IPS-18c (cell line): Measurements from ENCODE around the gene PPIB.

Source experiments
- H3K4me3 ChIP-seq: 2 replicates; pipeline ENCODE4 v1.7.0; 2013; ENCODE audit warnings: low read depth, mild to moderate bottlenecking, low read length, moderate library complexity; ENCODE audit not compliant: insufficient read depth
- H3K9me3 ChIP-seq: one replicate; pipeline ENCODE4 v1.6.1; 2013; ENCODE audit warnings: mild to moderate bottlenecking, low read length, moderate library complexity; ENCODE audit not compliant: control insufficient read depth, insufficient read depth

PPIB gene

GRCh38 chr15:64146885-64147681 is 15.7 kb downstream of the PPIB start:
- Histone ChIP-seq H3K4me3 (no peak overlapping the region), H3K9me3 (no peaks in the 10 kb centered on the region)

- no peak overlapping the region for H3K4me3 ChIP-seq
- no peaks in the 10 kb centered on the region for H3K9me3 ChIP-seq
Observed at GRCh38 chr15:64146520-64146884, 16.3 kb downstream of the PPIB start.

GRCh38 chr15:64146041-64146440 is 16.8 kb downstream of the PPIB start:
- no peak overlapping the region for H3K4me3 ChIP-seq
- no peaks in the 10 kb centered on the region for H3K9me3 ChIP-seq

GRCh38 chr15:64144565-64145281 is 18.1 kb downstream of the PPIB start:
- Histone ChIP-seq H3K4me3 (no peak overlapping the region), H3K9me3 (no peaks in the 10 kb centered on the region)

DNA sequence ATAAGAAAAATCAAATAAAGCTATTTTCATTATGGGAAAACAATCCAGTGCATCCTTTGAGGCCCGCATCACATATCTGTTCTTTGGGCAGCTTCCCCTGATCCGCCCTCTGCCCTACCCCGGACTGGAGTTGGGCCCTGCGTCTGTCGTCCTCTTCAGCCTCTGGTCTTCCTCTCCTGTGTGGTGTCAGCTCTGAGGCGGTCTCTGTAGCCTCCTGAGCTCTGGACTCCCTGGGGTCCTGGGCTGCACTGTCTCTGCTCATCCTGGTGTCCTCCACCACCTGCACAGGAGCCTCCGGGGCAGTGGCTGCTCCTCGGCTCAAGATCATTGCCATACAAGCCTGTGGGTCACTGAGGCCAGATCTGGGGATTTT is 18.6 kb downstream of the PPIB start:
- Histone ChIP-seq H3K4me3 (no peak overlapping the region), H3K9me3 (no peaks in the 10 kb centered on the region)

- Histone ChIP-seq H3K9me3 (no peaks in the 10 kb centered on the region), H3K4me3 (no peak overlapping the region)
Observed at GRCh38 chr15:64143276-64143675, 19.5 kb downstream of the PPIB start.

DNA sequence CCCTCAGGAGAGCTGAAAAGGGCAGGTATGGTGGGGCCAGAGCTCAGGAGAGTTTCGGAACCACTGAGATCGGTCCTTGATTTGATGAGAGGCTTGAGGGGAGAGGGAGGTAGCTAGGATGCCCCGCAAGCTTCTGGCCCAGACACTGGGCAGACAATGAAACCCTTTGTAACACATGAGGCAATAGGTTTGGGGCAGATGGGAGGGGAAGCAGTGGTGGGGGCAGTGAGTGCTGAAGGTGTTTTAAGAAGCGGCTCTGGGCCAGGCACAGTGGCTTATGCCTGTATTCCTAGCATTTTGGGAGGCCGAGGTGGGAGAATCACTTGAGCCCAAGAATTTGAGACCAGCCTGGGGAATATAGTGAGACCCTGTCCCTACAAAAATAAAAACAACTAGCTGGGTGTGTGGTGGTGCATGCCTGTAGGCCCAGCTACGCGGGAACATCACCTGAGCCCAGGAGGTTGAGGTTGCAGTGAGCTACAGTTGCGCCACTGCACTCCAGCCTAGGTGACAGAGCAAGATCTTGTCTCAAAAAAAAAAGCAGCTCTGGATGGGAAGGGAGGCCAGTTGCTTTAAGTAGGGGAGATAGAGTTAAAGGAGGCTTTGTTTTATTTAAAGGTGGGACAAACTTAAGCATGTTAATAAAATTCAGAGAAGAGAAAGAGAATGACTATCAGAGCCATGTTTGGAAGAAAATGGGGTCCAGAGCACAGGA is 20.9 kb downstream of the PPIB start:
- Histone ChIP-seq H3K4me3 (no peak overlapping the region), H3K9me3 (no peaks in the 10 kb centered on the region)

DNA sequence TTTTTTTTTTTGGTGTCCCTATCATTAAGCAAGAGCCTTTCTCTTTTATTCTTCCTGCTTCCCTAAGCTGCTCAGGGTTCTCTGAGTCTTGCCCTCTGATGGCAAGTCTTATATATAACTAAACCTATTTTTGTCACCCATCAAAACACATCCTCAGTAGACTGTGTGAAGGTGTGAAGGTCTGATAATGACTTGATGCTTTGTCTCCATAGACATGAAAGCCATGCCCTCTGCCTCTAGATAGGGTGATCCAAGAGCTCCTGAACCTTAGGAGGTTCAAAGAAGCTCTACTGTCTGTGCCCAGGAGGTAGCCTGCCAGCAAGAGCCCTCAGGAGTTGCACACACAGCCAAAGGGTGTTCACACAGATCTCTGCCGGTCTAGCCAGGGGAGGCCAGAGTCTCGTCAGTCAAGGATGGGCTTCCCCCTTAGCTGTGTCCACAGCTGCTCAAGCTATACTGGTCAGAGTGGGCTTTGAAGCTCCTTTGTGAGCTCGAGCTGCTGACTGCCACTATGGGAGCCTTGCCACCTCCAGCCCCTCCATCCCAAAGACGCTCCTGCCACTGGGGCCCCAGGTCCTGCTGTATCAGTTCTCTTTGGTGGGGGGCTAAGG is 24.4 kb downstream of the PPIB start:
- H3K4me3 ChIP-seq = no peak overlapping the region
- H3K9me3 ChIP-seq = no peaks in the 10 kb centered on the region

GRCh38 chr15:64137226-64137833 is 25.5 kb downstream of the PPIB start:
- Histone ChIP-seq H3K9me3 (no peaks in the 10 kb centered on the region), H3K4me3 (no peak overlapping the region; the same call in 1 of the 2 replicates)

GRCh38 chr15:64136347-64136746 is 26.5 kb downstream of the PPIB start:
- Histone ChIP-seq H3K9me3 (no peaks in the 10 kb centered on the region), H3K4me3 (no peak overlapping the region)

- Histone ChIP-seq H3K4me3 (no peak overlapping the region), H3K9me3 (no peaks in the 10 kb centered on the region)
Observed at GRCh38 chr15:64134345-64134829, 28.4 kb downstream of the PPIB start.

GRCh38 chr15:64133623-64134344 is 29.0 kb downstream of the PPIB start:
- H3K9me3 ChIP-seq = no peaks in the 10 kb centered on the region
- no peak overlapping the region for H3K4me3 ChIP-seq

DNA sequence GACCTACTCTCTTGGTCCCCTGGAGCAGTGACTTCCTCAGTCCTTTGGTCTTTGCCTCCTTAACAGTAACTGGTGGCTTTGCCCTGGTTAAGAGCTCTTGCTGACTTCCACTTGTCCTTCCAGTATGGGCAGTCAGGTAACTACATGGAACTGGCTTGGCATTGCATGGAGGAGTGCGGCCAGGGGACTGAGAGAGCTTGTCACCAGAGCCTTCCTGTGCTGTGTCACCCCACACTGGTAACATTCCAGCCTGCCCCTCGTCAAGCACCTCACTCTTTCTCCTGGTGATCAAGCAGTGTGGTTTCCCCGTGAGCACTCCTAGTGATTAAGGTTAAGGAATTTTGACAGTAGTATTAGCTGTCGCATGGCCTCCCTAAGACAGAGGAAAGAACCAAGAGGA is 30.6 kb downstream of the PPIB start:
- H3K9me3 ChIP-seq = no peaks in the 10 kb centered on the region
- no peak overlapping the region for H3K4me3 ChIP-seq

DNA sequence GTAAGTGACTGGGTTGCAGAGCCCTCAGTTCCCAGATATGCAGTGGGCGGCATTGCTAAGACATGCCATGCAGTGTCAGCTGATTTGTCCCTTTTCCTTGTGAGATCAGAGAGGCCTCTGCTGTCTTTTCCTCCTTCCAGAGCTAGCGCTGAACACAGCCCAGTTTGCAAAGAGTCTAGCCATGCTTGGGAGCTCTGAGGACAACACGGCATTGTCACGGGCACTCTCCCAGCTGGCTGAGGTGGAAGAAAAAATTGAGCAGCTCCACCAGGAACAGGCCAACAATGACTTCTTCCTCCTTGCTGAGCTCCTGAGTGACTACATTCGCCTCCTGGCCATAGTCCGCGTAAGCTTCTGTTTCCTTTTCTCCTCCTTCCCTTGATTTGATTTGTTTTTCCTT is 31.3 kb downstream of the PPIB start:
- no peaks in the 10 kb centered on the region for H3K9me3 ChIP-seq
- no peak overlapping the region for H3K4me3 ChIP-seq

DNA sequence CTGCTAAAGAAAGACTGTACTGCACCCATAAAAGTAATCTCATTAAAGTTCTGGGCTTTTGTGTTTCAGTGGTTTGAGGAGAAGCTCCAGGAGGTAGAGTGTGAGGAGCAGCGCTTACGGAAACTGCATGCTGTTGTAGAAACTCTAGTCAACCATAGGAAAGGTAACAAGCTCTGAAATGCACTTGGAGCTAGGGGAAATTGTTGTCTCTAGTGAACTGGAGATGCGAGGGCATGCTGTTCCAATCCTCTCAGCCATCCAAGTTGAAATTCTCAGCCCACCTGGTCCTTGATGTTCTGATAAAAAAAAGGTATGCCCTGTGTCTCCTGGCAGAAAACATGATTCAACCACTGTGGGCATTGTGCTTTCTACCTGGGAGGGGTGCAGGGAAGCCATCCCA is 32.7 kb downstream of the PPIB start:
- no peaks in the 10 kb centered on the region for H3K9me3 ChIP-seq
- no peak overlapping the region for H3K4me3 ChIP-seq

DNA sequence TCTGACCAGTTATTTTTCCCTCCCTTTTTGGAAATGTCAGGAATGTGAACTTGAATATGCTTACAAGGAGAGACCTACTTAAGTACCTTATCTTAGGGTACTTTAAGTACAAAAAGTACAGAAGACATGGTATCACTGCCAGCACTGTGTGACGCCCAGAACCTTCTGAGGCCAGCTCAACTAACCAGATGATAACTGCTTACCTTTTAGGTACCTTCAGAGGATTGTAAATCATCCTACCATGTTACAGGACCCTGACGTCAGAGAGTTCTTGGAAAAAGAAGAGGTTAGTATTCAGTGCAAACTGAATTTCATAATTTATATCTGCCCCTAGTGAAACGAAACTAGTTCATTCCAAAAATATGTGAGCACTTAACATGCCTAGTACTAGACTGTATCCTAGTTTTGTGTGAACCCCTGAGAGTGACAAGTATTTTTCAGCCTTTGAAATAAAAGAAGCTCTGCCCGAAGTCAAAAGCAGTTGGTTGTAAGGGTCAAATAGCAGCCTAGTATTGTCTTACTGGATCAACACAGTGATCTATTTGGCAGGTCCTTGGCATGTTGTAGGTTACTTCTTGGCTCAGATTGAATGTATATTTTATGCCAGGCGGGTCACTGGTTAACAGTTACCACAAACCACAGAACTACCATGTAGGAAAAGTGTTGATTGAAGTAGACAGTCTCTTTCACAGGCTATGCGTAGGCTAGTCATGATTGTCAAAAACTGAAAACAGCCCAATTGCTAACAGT is 35.1 kb downstream of the PPIB start:
- H3K4me3 ChIP-seq = no peak overlapping the region
- H3K9me3 ChIP-seq = no peaks in the 10 kb centered on the region
